ENCODE data around the gene NTNG2. TPM values are rescaled to one million over a fixed set of nuclear protein-coding genes. Genes with fewer than 3 reads are reported as not detected.
"Not testable (repeated sequence)": the region's sequence is repeated elsewhere in the genome, so short reads cannot be mapped to it uniquely, and the experiment has no call there.

NTNG2 gene
- total RNA-seq, 1 experiment from 2014 or later: 0.14 TPM

DNA sequence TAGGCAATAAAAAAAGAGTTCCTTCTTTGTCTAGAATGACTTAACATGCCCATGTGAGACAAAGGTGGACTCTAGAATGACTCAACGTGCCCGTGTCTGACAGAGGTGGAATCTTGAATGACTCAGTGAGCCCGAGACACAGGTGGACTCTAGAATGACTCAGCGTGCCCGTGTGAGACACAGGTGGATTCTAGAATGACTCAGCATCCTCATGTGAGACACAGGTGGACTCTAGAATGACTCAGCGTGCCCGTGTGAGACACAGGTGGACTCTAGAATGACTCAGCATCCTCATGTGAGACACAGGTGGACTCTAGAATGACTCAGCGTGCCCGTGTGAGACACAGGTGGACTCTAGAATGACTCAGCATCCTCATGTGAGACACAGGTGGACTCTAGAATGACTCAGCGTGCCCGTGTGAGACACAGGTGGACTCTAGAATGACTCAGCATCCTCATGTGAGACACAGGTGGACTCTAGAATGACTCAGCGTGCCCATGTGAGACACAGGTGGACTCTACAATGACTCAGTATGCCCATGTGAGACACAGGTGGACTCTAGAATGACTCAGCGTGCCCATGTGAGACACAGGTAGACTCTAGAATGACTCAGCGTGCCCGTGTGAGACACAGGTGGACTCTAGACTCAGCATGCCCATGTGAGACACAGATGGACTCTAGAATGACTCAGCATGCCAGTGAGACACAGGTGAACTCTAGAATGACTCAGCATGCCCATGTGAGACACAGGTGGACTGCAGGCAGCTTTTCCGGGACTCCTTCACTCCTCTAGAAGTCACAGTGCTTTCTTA lies 108.1 kb downstream of the NTNG2 start:
- DNase-seq (ENCODE audit: low spot score): not testable (repeated sequence)
- in situ Hi-C loops (cut with HindIII; ENCODE audit: low sequenced_read_pairs): loop anchor here (25.0 kb wide), 1 partner anchor 108 kb away; the partner anchor contains the start of gene NTNG2

DNA sequence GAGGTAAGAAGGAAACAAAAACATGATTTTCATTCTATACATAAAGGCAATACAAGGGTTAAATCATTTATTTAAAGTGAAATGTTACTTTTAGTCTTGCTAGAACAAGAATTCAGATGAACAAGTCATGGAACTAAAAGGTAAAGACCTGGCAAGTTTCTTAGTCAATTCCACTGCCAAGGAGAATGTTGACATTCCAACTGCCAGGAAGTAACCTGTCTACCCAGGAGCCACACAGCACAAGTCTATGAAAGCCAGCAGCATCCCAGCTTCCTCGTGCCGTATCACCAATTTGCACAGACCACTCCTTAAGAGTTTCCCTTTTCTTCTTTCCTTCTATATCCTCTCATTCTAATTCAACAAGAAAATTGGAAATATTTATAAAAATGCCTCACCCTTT lies 113.0 kb downstream of the NTNG2 start:
- in situ Hi-C loops (cut with HindIII; ENCODE audit: low sequenced_read_pairs): loop anchor here (25.0 kb wide), 1 partner anchor 113 kb away; the partner anchor contains the start of gene NTNG2
- DNase-seq (ENCODE audit: low spot score): no peak

DNA sequence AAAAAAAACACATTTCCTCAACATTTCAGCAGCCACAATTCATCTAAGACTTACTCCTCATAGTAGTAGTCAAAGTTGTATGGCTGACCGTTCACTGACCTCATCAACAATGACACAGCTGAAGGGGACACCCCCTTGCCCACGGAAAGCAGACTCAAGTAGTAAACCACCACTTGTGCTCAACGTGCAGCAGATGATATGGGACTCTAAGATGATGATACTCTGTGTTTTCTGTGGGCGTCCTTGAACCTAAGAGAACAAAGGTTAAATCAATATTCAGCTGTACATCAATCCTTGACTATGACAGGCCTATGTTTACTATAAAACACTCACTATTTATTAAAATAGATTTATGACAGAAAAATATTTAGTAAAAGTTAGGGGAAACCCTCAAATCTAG lies 121.3 kb downstream of the NTNG2 start:
- no peak for DNase-seq (ENCODE audit: low spot score)
- in situ Hi-C loops (cut with HindIII; ENCODE audit: low sequenced_read_pairs): no loop called here

DNA sequence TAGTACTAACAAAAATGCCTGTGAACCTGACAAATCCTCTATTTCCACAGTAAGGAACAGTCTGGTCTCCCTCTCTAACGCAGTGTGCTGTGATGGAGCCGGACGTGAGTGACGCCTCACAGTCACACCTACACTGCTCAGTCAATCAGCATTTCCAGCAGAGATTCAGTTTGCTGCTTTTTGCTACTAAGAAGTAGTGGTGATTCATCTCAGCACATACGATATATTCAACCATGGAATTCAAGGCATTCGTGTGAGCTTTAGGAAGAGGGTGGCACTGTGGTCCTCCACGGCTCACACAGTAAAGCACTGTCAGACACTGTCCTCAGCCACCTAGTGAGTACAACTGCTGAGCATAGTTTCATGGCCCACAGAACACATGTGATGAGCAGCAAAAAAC lies 122.0 kb downstream of the NTNG2 start:
- DNase-seq (ENCODE audit: low spot score): no peak

DNA sequence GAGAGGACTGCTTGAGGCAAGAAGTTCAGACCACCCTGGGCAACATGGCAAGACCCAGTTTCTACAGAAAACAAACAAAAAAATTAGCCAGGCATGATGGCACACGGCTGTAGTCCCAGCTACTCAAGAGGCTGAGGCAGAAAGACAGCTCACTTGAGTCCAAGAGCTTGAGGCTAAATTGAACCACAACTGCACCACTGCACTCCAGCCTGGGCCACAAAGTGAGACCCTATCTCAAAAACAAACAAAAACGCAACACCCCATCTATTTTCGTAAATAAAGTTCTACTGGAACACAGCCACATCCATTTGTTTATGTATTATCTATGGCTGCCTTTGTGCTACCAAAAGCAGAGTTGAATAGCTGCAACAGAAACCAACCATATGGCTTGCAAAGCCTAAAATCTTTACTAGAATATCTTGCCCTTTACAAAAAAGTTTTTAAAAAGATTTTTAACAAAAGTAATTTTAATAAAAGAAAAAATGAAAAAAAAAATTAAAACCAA lies 125.5 kb downstream of the NTNG2 start:
- no peak for DNase-seq (ENCODE audit: low spot score)
- in situ Hi-C loops (cut with HindIII; ENCODE audit: low sequenced_read_pairs): no loop called here

More for the DNA sequence above, 122.0 kb downstream of the NTNG2 start:
- in situ Hi-C loops (cut with HindIII; ENCODE audit: low sequenced_read_pairs): no loop called here

DNA sequence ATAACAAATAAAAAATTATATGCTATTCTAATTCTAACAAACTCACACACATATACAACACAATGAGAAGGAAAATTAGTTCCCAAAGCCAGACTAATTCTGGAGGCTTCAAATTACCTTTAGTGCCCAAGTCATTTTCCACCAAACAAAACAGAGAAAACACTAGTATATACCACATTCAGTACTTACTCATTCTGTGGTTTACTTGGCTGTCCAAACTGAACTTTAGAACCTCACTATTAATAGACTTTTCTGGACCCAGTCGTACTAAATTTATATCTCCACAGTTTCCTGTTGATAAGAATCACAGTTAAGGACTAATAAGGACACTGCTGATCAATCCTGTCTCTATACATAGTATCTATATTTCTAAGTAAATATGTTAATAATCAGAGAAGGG lies 126.5 kb downstream of the NTNG2 start:
- no peak for DNase-seq (ENCODE audit: low spot score)
- in situ Hi-C loops (cut with HindIII; ENCODE audit: low sequenced_read_pairs): no loop called here

DNA sequence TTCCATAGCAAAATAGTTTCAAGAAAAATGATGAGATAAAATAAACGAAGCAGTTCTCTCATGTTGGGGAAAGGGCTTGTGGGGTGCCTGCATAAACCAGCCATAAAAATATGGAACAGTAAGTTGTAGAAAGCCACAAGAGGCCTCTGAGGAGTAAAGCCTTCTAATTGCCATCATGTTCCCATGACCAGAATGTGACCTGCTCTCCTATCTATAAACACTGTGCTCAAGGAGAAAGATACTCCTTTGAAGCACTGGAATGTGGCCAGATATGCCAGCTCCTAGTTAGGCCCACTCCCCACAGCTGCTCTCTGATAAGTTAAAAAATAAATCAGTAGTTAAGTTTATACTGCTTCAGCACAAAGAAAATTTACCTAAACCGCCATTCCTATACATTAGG lies 127.1 kb downstream of the NTNG2 start:
- no peak for DNase-seq (ENCODE audit: low spot score)
- in situ Hi-C loops (cut with HindIII; ENCODE audit: low sequenced_read_pairs): no loop called here

DNA sequence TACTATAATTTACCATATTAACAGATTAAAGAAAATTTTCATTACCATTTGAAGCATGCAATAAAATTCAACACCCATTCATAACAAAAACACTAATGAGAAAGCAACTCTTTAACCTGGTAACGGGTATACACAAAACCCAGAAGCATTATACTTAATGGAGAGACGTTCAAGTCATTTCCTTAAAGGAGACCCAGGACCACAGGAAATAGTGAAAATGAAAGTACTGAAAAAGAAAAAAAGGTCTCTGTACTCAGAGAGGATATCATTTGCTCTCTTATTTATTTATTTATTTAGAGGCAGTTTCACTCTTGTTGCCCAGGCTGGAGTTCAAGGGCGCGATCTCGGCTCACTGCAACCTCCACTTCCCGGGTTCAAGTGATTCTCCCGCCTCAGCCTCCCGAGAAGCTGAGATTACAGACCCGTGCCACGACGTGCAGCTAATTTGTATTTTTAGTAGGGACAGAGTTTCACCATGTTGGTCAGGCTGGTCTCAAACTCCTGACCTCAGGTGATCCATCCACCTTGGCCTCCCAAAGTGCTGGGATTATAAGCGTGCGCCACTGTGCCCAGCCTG lies 131.4 kb downstream of the NTNG2 start:
- in situ Hi-C loops (cut with HindIII; ENCODE audit: low sequenced_read_pairs): no loop called here

More for the DNA sequence above, 131.4 kb downstream of the NTNG2 start:
- DNase-seq (ENCODE audit: low spot score): no peak

Other genes starting within 250 kb of the NTNG2 start
- 27.8 and 46.7 TPM in 2 replicates for gene MED27, start 82.2 kb upstream of the NTNG2 start, total RNA-seq (2014; rRNA removed; shearing (Covaris generic))
- gene SETX, start 192.9 kb downstream of the NTNG2 start, total RNA-seq (2014; rRNA removed; shearing (Covaris generic)): 17.5 and 26.9 TPM in 2 replicates
- 7.8 and 18.4 TPM in 2 replicates for gene TTF1, start 244.8 kb downstream of the NTNG2 start, total RNA-seq (2014; rRNA removed; shearing (Covaris generic))
- not detected in 2 replicates for gene CFAP77, start 248.2 kb downstream of the NTNG2 start, total RNA-seq (2014; rRNA removed; shearing (Covaris generic))

Measured in G401 (cell line).